Ovary (tissue), 9 donors: ENCODE data around the gene FGFR2. TPM values are rescaled to one million over a fixed set of nuclear protein-coding genes. Genes with fewer than 3 reads are reported as not detected.

Experiments
- DNase-seq, 5 donors: peaks; one replicate each; pipeline ENCODE4 v3.0.0-alpha.2; 2019 to 2020
- H3K27ac ChIP-seq, 2 donors: fragments of 200-600 bp; one replicate each; pipeline versions ENCODE4 v1.5.1 to v1.8.0; 2019 to 2022
- H3K27me3 ChIP-seq: fragments of 200-600 bp; one replicate; pipeline ENCODE4 v1.8.0; 2022
- H3K36me3 ChIP-seq: fragments of 200-600 bp; sonication (generic); one replicate; pipeline ENCODE4 v1.5.1; 2019
- H3K4me1 ChIP-seq: one replicate; pipeline ENCODE4 v1.8.1; 2013; ENCODE audit warnings: mild to moderate bottlenecking, moderate library complexity; ENCODE audit not compliant: insufficient read depth
- H3K4me3 ChIP-seq: fragments of 200-600 bp; sonication (generic); one replicate; pipeline ENCODE4 v1.5.1; 2017
- H3K9me3 ChIP-seq, 2 donors: fragments of 200-600 bp in 1 of 2; sonication (generic) in 1 of 2; one replicate each; pipeline versions ENCODE4 v1.5.1 to v1.8.1; 2013 to 2019; ENCODE audit warnings: mild to moderate bottlenecking in 1 of 2, moderate library complexity in 1 of 2
- CTCF ChIP-seq, 3 donors: fragments of 450-650 bp in 2 of 3; fragments of 200-600 bp in 1 of 3; IDR thresholded peaks; one replicate each; pipeline versions ENCODE4 v1.5.1 to v1.8.0; 2016 to 2022; ENCODE audit warnings: antibody characterized with exemption in 3 of 3, mild to moderate bottlenecking in 1 of 3
- EP300 ChIP-seq: sonication (generic); formaldehyde crosslinking; IDR thresholded peaks from one replicate; pipeline ENCODE4 v1.6.1; 2017; ENCODE audit warnings: antibody characterized with exemption
- POLR2A ChIP-seq: fragments of 450-650 bp; IDR thresholded peaks from one replicate; pipeline ENCODE4 v1.6.1; 2017; ENCODE audit warnings: antibody characterized with exemption, mild to moderate bottlenecking, moderate library complexity
- WGBS, 3 donors: extraction: QIAGEN DNeasy Blood & Tissue Kit in 1 of 3; methylation state at CpG; one replicate each; pipeline versions ENCODE4 v1.1.5 to v1.1.7; 2013 to 2017; 5-methylcytosine and 5-hydroxymethylcytosine counted together
- intact Hi-C, 4 donors: fragments of 100-400 bp; cut with DNase I; formaldehyde crosslinking; loops; one replicate each; pipeline versions ENCODE4 v1.11.0 to v1.15.1; 2022 to 2023
- polyA plus RNA-seq, 2 donors: library from polyadenylated mRNA; stranded (reverse); fragments of 200-250 nt in 1 of 2; fragments of 350-450 nt in 1 of 2; fragmentation: Illumina TruSeq in 1 of 2; extraction: RNeasy Lipid Tissue Mini Kit (QIAGEN cat#74804) in 1 of 2; gene quantifications; one replicate each; pipeline ENCODE4 v1.2.3, GENCODE V29; 2013 to 2014
- total RNA-seq, 7 donors: library from RNA; depleted of rRNA in 2 of 7; stranded (reverse); fragments of >200 nt in 2 of 7; fragmentation: NEBNext Ultra II Directional in 3 of 7; extraction: Animal tissue kit (Norgen Biotek cat#: 25700) in 3 of 7; gene quantifications; one replicate each; pipeline versions ENCODE4 v1.1.0 to v1.2.4, GENCODE V29; 2016 to 2023
- donor health status: DM: no; HTN: no; CAD: no; lungs with moderate emphysema.
- donor health status: DM: no; HTN: no; CAD: no.
- donor health status: Bipolar disorder and iron deficiency.
- donor health status: DM: yes; HTN: yes; CAD: no.
- donor health status: DM: no; HTN: no; CAD: no.
- donor health status: DM: yes; HTN: yes; CAD: no.

The FGFR2 gene
- total and polyA plus RNA-seq, 9 donors = 8.8 to 52.2 (median 26.5) TPM

- TF ChIP-seq EP300 (no peak), POLR2A (no peak), CTCF (IDR thresholded peaks at IDR 0.05) (no peak)
- WGBS, 3 donors = 82 to 94% (median 83%) methylated on average over 4 of the region's 4 CpGs
- Histone ChIP-seq H3K36me3 (no peaks in the 10 kb centered on the region), H3K27me3 (no peaks in the 10 kb centered on the region), H3K4me3 (no peak overlapping the region), H3K27ac (no peak overlapping the region), H3K9me3 (no peaks in the 10 kb centered on the region), H3K4me1 (no peaks in the 10 kb centered on the region)
- no peak for DNase-seq
- intact Hi-C loops = no loop called here
These were observed 148.7 kb downstream of the FGFR2 start for GRCh38 chr10:121449482-121449924.

GRCh38 chr10:121448766-121449421, 149.3 kb downstream of the FGFR2 start:
- H3K9me3 ChIP-seq = no peaks in the 10 kb centered on the region
- H3K4me1 ChIP-seq = no peaks in the 10 kb centered on the region
- H3K4me3 ChIP-seq = no peak overlapping the region
- H3K27ac ChIP-seq = no peak overlapping the region
- DNase-seq = no peak
- H3K36me3 ChIP-seq = no peaks in the 10 kb centered on the region
- intact Hi-C loops = no loop called here
- no peaks in the 10 kb centered on the region for H3K27me3 ChIP-seq
- TF ChIP-seq POLR2A (no peak), EP300 (no peak), CTCF (IDR thresholded peaks at IDR 0.05) (no peak)
- WGBS, 3 donors = 20 to 29% (median 22%) methylated on average over 5 of the region's 5 CpGs

- no peak for DNase-seq
- H3K27me3 ChIP-seq = no peaks in the 10 kb centered on the region
- no peaks in the 10 kb centered on the region for H3K4me1 ChIP-seq
- H3K27ac ChIP-seq = no peak overlapping the region
- no peak overlapping the region for H3K4me3 ChIP-seq
- WGBS, 3 donors = 44 to 51% (median 46%) methylated on average over 8 of the region's 8 CpGs
- no peaks in the 10 kb centered on the region for H3K36me3 ChIP-seq
- intact Hi-C loops = no loop called here
- TF ChIP-seq CTCF (IDR thresholded peaks at IDR 0.05) (no peak), POLR2A (no peak), EP300 (no peak)
- H3K9me3 ChIP-seq = no peaks in the 10 kb centered on the region
These were observed 153.6 kb downstream of the FGFR2 start for GRCh38 chr10:121444520-121445165.

GRCh38 chr10:121442086-121442935, 155.9 kb downstream of the FGFR2 start:
- H3K27ac ChIP-seq = no peak overlapping the region

More at GRCh38 chr10:121442086-121442935, 155.9 kb downstream of the FGFR2 start:
- no peak overlapping the region for H3K4me3 ChIP-seq
- no peaks in the 10 kb centered on the region for H3K36me3 ChIP-seq
- H3K27me3 ChIP-seq = no peaks in the 10 kb centered on the region
- WGBS, 3 donors = 67 to 82% (median 71%) methylated on average over 5 of the region's 5 CpGs
- no peak for TF ChIP-seq EP300
- no peaks in the 10 kb centered on the region for H3K9me3 ChIP-seq
- peaks cover 4% of the 10 kb centered on the region for H3K4me1 ChIP-seq
- DNase-seq = no peak
- intact Hi-C loops = no loop called here
